Measurements from ENCODE around the gene SLC1A7.
"Not testable (repeated sequence)": the region's sequence is repeated elsewhere in the genome, so short reads cannot be mapped to it uniquely, and the experiment has no call there.

SLC1A7 gene

GRCh38 chr1:53142226-53142853, at the start of gene SLC1A7:
Gene SLC1A7 (minus strand): TSS chr1:53142638. CDS start chr1:53142449, 189 bp downstream.
- no peak for DNase-seq (ENCODE audit: low spot score)

GRCh38 chr1:53190210-53190611, 47.8 kb upstream of the SLC1A7 start:
- DNase-seq (ENCODE audit: low spot score) = no peak

- no peak for DNase-seq (ENCODE audit: low spot score)
These were observed 46.6 kb upstream of the SLC1A7 start for GRCh38 chr1:53189061-53189460.

- no peak for DNase-seq (ENCODE audit: low spot score)
These were observed 45.7 kb upstream of the SLC1A7 start for GRCh38 chr1:53188099-53188498.

GRCh38 chr1:53187401-53187800, 45.0 kb upstream of the SLC1A7 start:
- DNase-seq (ENCODE audit: low spot score) = no peak

GRCh38 chr1:53186533-53186932, 44.1 kb upstream of the SLC1A7 start:
- no peak for DNase-seq (ENCODE audit: low spot score)

- DNase-seq (ENCODE audit: low spot score) = not testable (repeated sequence)
These were observed 43.5 kb upstream of the SLC1A7 start for GRCh38 chr1:53185955-53186297.

- DNase-seq (ENCODE audit: low spot score) = no peak
These were observed 40.9 kb upstream of the SLC1A7 start for GRCh38 chr1:53183095-53183990.

GRCh38 chr1:53182716-53183094, 40.3 kb upstream of the SLC1A7 start:
- no peak for DNase-seq (ENCODE audit: low spot score)

- peak; percentile 87 for DNase-seq (ENCODE audit: low spot score)
These were observed 39.7 kb upstream of the SLC1A7 start for GRCh38 chr1:53182111-53182593.

GRCh38 chr1:53180951-53181350, 38.5 kb upstream of the SLC1A7 start:
- no peak for DNase-seq (ENCODE audit: low spot score)

- no peak for DNase-seq (ENCODE audit: low spot score)
These were observed 37.8 kb upstream of the SLC1A7 start for GRCh38 chr1:53180226-53180625.

- no peak for DNase-seq (ENCODE audit: low spot score)
These were observed 34.2 kb upstream of the SLC1A7 start for GRCh38 chr1:53176452-53177208.

GRCh38 chr1:53174971-53175913, 32.8 kb upstream of the SLC1A7 start:
- no peak for DNase-seq (ENCODE audit: low spot score)

- DNase-seq (ENCODE audit: low spot score) = peak; percentile 74
These were observed 30.1 kb upstream of the SLC1A7 start for GRCh38 chr1:53172426-53173128.

- DNase-seq (ENCODE audit: low spot score) = no peak
These were observed 24.5 kb upstream of the SLC1A7 start for GRCh38 chr1:53166912-53167311.

- no peak for DNase-seq (ENCODE audit: low spot score)
These were observed 23.9 kb upstream of the SLC1A7 start for GRCh38 chr1:53166366-53166765.

- no peak for DNase-seq (ENCODE audit: low spot score)
These were observed 23.0 kb upstream of the SLC1A7 start for GRCh38 chr1:53165408-53165961.

- no peak for DNase-seq (ENCODE audit: low spot score)
These were observed 20.9 kb upstream of the SLC1A7 start for GRCh38 chr1:53163291-53163768.

GRCh38 chr1:53162621-53163020, 20.2 kb upstream of the SLC1A7 start:
- DNase-seq (ENCODE audit: low spot score) = no peak
